ENCODE data around the gene C19orf53. TPM values are rescaled to one million over a fixed set of nuclear protein-coding genes. Genes with fewer than 3 reads are reported as not detected.

C19orf53 gene
- total and polyA plus RNA-seq, 2 experiments from 2014 or later, result 104 to 401 TPM

- no peak for TF ChIP-seq ZNF462 (CRISPR knock-in tag; IDR thresholded peaks at IDR 0.05)
Measured at GRCh38 chr19:13732337-13732736, 41.9 kb upstream of the C19orf53 start (continued).

- H3K27me3 Mint-ChIP-seq (ENCODE audit: insufficient read depth, low read depth, poor library complexity), result no peaks in the 10 kb centered on the region
- no peak overlapping the region for H3K4me3 Mint-ChIP-seq
- H3K4me2 ChIP-seq, result no peak overlapping the region
- no peaks in the 10 kb centered on the region for H3K79me2 ChIP-seq (replicated peaks; ENCODE audit: insufficient read depth)
- no peaks in the 10 kb centered on the region; the same call in 2 of the 3 replicates for H3K36me3 Mint-ChIP-seq (ENCODE audit: low read depth)
- TF ChIP-seq ZNF114 (CRISPR knock-in tag; IDR thresholded peaks at IDR 0.05), result no peak
- no peak for TF ChIP-seq CREB1 (CRISPR knock-in tag; IDR thresholded peaks at IDR 0.05; ENCODE audit: low read depth)
- TF ChIP-seq CTCF (conservative IDR thresholded peaks at IDR 0.05; ENCODE audit: low read depth in 2 of 2), result no peak
- TF ChIP-seq ETS1 (IDR thresholded peaks at IDR 0.05), result no peak
- TF ChIP-seq STAT1 (IDR thresholded peaks at IDR 0.05; ENCODE audit: unreplicated experiment), result no peak
- H3K9me3 Mint-ChIP-seq, result no peaks in the 10 kb centered on the region
- H3F3A ChIP-seq (replicated peaks; ENCODE audit: low read depth), result peaks cover 10% of the 10 kb centered on the region; the same call in 1 of the 2 replicates
- H3K4me3 ChIP-seq, result no peak overlapping the region
- no peaks in the 10 kb centered on the region for H4K20me1 ChIP-seq (replicated peaks; ENCODE audit: insufficient read depth)
- H3K27ac ChIP-seq (ENCODE audit: low read depth), result no peak overlapping the region
- peaks cover 12% of the 10 kb centered on the region for H3K4me1 Mint-ChIP-seq
- H3K27me3 ChIP-seq (ENCODE audit: insufficient read depth), result no peaks in the 10 kb centered on the region
- DNase-seq (ENCODE audit: low spot score) (no peak), ATAC-seq (no peak)
- H3K4me1 ChIP-seq (ENCODE audit: insufficient read depth), result peaks cover 14% of the 10 kb centered on the region; the same call in 1 of the 2 replicates
- no peaks in the 10 kb centered on the region for H3K36me3 ChIP-seq (ENCODE audit: insufficient read depth)
- no peaks in the 10 kb centered on the region for H3K9me2 ChIP-seq (ENCODE audit: insufficient read depth)
- no peak overlapping the region for H3K27ac Mint-ChIP-seq
- H2AFZ ChIP-seq, result no peak overlapping the region
Measured at GRCh38 chr19:13734751-13735150, 39.5 kb upstream of the C19orf53 start.

Measured in GM23338 (cell line).